Fibroblast of villous mesenchyme (primary cell): ENCODE results near the gene SYNPO2L. TPM values are rescaled to one million over a fixed set of nuclear protein-coding genes. Genes with fewer than 3 reads are reported as not detected.

Experiments used
- DNase-seq: peaks from one replicate; pipeline ENCODE4 v3.0.0-alpha.2; 2010; ENCODE audit warnings: low read depth
- H3K4me3 ChIP-seq: 2 replicates; pipeline ENCODE4 v1.5.1; 2011; ENCODE audit warnings: low read depth, mild to moderate bottlenecking, low read length
- CTCF ChIP-seq: IDR thresholded peaks from 2 replicates; pipeline ENCODE4 v1.5.1; 2012; ENCODE audit warnings: low read depth, mild to moderate bottlenecking, low read length; ENCODE audit not compliant: insufficient read depth
- total RNA-seq: library from RNA; depleted of rRNA; stranded (reverse); fragments of >200 nt; gene quantifications from 2 replicates; pipeline ENCODE4 v1.2.3, GENCODE V29; 2012

Gene SYNPO2L
- total RNA-seq, 1 donor: 0.43 TPM

- DNase-seq: no peak
- no peak for TF ChIP-seq CTCF
- no peak overlapping the region for H3K4me3 ChIP-seq
Measured at GRCh38 chr10:73643362-73643761, 12.5 kb downstream of the SYNPO2L start.

- H3K4me3 ChIP-seq: no peak within 1 kb of the TSS
- no peak for TF ChIP-seq CTCF
- DNase-seq: peak; percentile 8
Measured at GRCh38 chr10:73641328-73642060, 14.3 kb downstream of the SYNPO2L start, which contains the start of gene MYOZ1. Gene MYOZ1, minus strand, starts transcription at chr10:73641474. Its CDS starts 1,457 bp downstream, at chr10:73640017.

GRCh38 chr10:73639286-73639685 is 16.5 kb downstream of the SYNPO2L start:
- no peak for DNase-seq
- no peak overlapping the region for H3K4me3 ChIP-seq
- TF ChIP-seq CTCF: no peak

GRCh38 chr10:73635781-73636180 is 20.0 kb downstream of the SYNPO2L start:
- DNase-seq: no peak
- no peak overlapping the region for H3K4me3 ChIP-seq
- TF ChIP-seq CTCF: no peak

- no peak overlapping the region for H3K4me3 ChIP-seq
- DNase-seq: no peak
- TF ChIP-seq CTCF: no peak
Measured at GRCh38 chr10:73634421-73634820, 21.4 kb downstream of the SYNPO2L start.

GRCh38 chr10:73629165-73629564 is 26.7 kb downstream of the SYNPO2L start:
- TF ChIP-seq CTCF: no peak
- no peak overlapping the region for H3K4me3 ChIP-seq
- DNase-seq: no peak

GRCh38 chr10:73628405-73628804 is 27.4 kb downstream of the SYNPO2L start:
- TF ChIP-seq CTCF: no peak
- H3K4me3 ChIP-seq: no peak overlapping the region
- DNase-seq: no peak
